Ovary (tissue), 3 donors: ENCODE results near the gene HJURP.

Source experiments
- CTCF ChIP-seq, 3 donors: fragments of 450-650 bp in 2 of 3; fragments of 200-600 bp in 1 of 3; IDR thresholded peaks; one replicate each; pipeline versions ENCODE4 v1.5.1 to v1.8.0; 2016 to 2022; ENCODE audit warnings: antibody characterized with exemption in 3 of 3, mild to moderate bottlenecking in 1 of 3
- EP300 ChIP-seq: sonication (generic); formaldehyde crosslinking; IDR thresholded peaks from one replicate; pipeline ENCODE4 v1.6.1; 2017; ENCODE audit warnings: antibody characterized with exemption
- POLR2A ChIP-seq: fragments of 450-650 bp; IDR thresholded peaks from one replicate; pipeline ENCODE4 v1.6.1; 2017; ENCODE audit warnings: antibody characterized with exemption, mild to moderate bottlenecking, moderate library complexity
- donor health status: DM: no; HTN: no; CAD: no.

GRCh38 chr2:233803292-233803911, 50.9 kb downstream of the HJURP start:
- no peak for TF ChIP-seq CTCF (IDR thresholded peaks at IDR 0.05)
- no peak for TF ChIP-seq POLR2A
- no peak for TF ChIP-seq EP300
